OCI-M2 (cell line): ENCODE data around the gene MBNL1.

ENCODE experiments used
- DNase-seq: peaks from one replicate; lab custom pipeline; 2025; ENCODE audit not compliant: unreplicated experiment; lab: John Stamatoyannopoulos, UW

Gene MBNL1

GRCh38 chr3:152470095-152470494 lies 201.4 kb downstream of the MBNL1 start:
- no peak for DNase-seq

- no peak for DNase-seq
These were observed 202.2 kb downstream of the MBNL1 start for GRCh38 chr3:152470893-152471292.

GRCh38 chr3:152471814-152472671 lies 203.3 kb downstream of the MBNL1 start:
- no peak for DNase-seq

- no peak for DNase-seq
These were observed 203.9 kb downstream of the MBNL1 start for GRCh38 chr3:152472672-152472954.

- DNase-seq, result no peak
These were observed 205.9 kb downstream of the MBNL1 start for GRCh38 chr3:152474585-152474984.

GRCh38 chr3:152477422-152477821 lies 208.7 kb downstream of the MBNL1 start:
- no peak for DNase-seq

GRCh38 chr3:152480282-152480953 lies 211.7 kb downstream of the MBNL1 start:
- no peak for DNase-seq

GRCh38 chr3:152486364-152486763 lies 217.6 kb downstream of the MBNL1 start:
- no peak for DNase-seq

GRCh38 chr3:152488449-152488848 lies 219.7 kb downstream of the MBNL1 start:
- no peak for DNase-seq

- no peak for DNase-seq
These were observed 223.2 kb downstream of the MBNL1 start for GRCh38 chr3:152491922-152492321.

GRCh38 chr3:152496286-152496685 lies 227.6 kb downstream of the MBNL1 start:
- no peak for DNase-seq

GRCh38 chr3:152496716-152497115 lies 228.0 kb downstream of the MBNL1 start:
- DNase-seq, result no peak

- DNase-seq, result no peak
These were observed 228.7 kb downstream of the MBNL1 start for GRCh38 chr3:152497457-152497856.

- no peak for DNase-seq
These were observed 229.2 kb downstream of the MBNL1 start for GRCh38 chr3:152497890-152498289.

GRCh38 chr3:152499791-152500385 lies 231.2 kb downstream of the MBNL1 start:
- no peak for DNase-seq

GRCh38 chr3:152505926-152506325 lies 237.2 kb downstream of the MBNL1 start:
- no peak for DNase-seq

GRCh38 chr3:152508705-152509104 lies 240.0 kb downstream of the MBNL1 start:
- no peak for DNase-seq

GRCh38 chr3:152511904-152512303 lies 243.2 kb downstream of the MBNL1 start:
- DNase-seq, result no peak

- DNase-seq, result no peak
These were observed 244.7 kb downstream of the MBNL1 start for GRCh38 chr3:152513301-152513960.
